ENCODE measurements around the gene DOCK2. TPM values are rescaled to one million over a fixed set of nuclear protein-coding genes. Genes with fewer than 3 reads are reported as not detected.

The DOCK2 gene
- total and polyA plus RNA-seq, 2 of the 8 experiments (the other 6 are each of a cell fraction or from before 2014, with no cell fraction given) = 3.9 to 5.7 TPM

- Histone ChIP-seq H3K18ac (ENCODE audit: extremely low read depth, low read length) (no peak overlapping the region), H2BK5ac (ENCODE audit: low read depth, low read length) (no peak overlapping the region), H4K20me1 (replicated peaks in 1 of 2; ENCODE audit: control insufficient read depth in 1 of 2, insufficient read depth in 2 of 2, low read length in 2 of 2) (no peaks in the 10 kb centered on the region), H3K27me3 (replicated peaks in 1 of 4; ENCODE audit: control insufficient read depth in 3 of 4, extremely low read depth in 1 of 4, insufficient read depth in 3 of 4, low read length in 3 of 4) (no peaks in the 10 kb centered on the region), H3K4me3 (ENCODE audit: extremely low read depth in 1 of 4, insufficient read depth in 2 of 4, low read depth in 3 of 4, low read length in 4 of 4) (no peak overlapping the region), H2BK15ac (ENCODE audit: low read length) (no peak overlapping the region), H3K79me1 (ENCODE audit: low read depth, low read length) (no peaks in the 10 kb centered on the region), H3K14ac (ENCODE audit: insufficient read length) (no peak overlapping the region), H3K4me1 (replicated peaks in 1 of 4; ENCODE audit: control insufficient read depth in 3 of 4, insufficient read depth in 4 of 4, low read length in 3 of 4) (peaks cover 0 to 2% (median 0%) of the 10 kb centered on the region in 4 experiments; a peak in 1 of 7 replicates), H3K9ac (replicated peaks in 1 of 4; ENCODE audit: extremely low read depth in 1 of 4, low read depth in 3 of 4, low read length in 3 of 4) (no peak overlapping the region), H2BK20ac (ENCODE audit: low read length) (no peak overlapping the region), H3K36me3 (ENCODE audit: control insufficient read depth in 2 of 4, insufficient read depth in 4 of 4, low read length in 3 of 4) (no peaks in the 10 kb centered on the region), H3K56ac (replicated peaks; ENCODE audit: insufficient read length, low read depth, low read length) (no peak overlapping the region), H4K8ac (ENCODE audit: extremely low read depth, insufficient read depth, low read length) (no peak overlapping the region), H3K27ac (ENCODE audit: low read depth, low read length) (no peak overlapping the region), H2BK120ac (replicated peaks; ENCODE audit: low read depth, low read length) (no peak overlapping the region), H3K4ac (replicated peaks; ENCODE audit: insufficient read length, low read depth, low read length) (no peak overlapping the region), H2AFZ (ENCODE audit: low read length) (no peak overlapping the region), H4K5ac (ENCODE audit: insufficient read length, low read depth, low read length) (no peak overlapping the region), H3K9me3 (ENCODE audit: insufficient read depth in 2 of 2, low read depth in 1 of 2, low read length in 1 of 2) (no peaks in the 10 kb centered on the region), H3K23ac (ENCODE audit: insufficient read length) (no peak overlapping the region), H2AK5ac (ENCODE audit: low read depth, low read length) (no peak overlapping the region), H4K91ac (replicated peaks; ENCODE audit: insufficient read length, low read length) (no peak overlapping the region), H3K4me2 (ENCODE audit: insufficient read depth in 1 of 2, low read depth in 2 of 2, low read length in 2 of 2) (no peak overlapping the region), H3K23me2 (ENCODE audit: low read depth, low read length) (no peaks in the 10 kb centered on the region), H3K79me2 (ENCODE audit: control insufficient read depth in 1 of 2, insufficient read depth in 2 of 2, low read length in 2 of 2) (no peaks in the 10 kb centered on the region), H2BK12ac (ENCODE audit: low read depth, low read length) (no peak overlapping the region)
- FAIRE-seq (no peak), DNase-seq (ENCODE audit: low read depth in 1 of 2, low spot score in 2 of 2) (no peak)
- 88% methylated on average over 2 of the region's 2 CpGs; no CpG with 5 or more reads in 1 of the 2 experiments for WGBS, 2 experiments (ENCODE audit: extremely low coverage in 1 of 2, insufficient coverage in 1 of 2, insufficient read length in 1 of 2, insufficient replicate concordance in 2 of 2, low coverage in 1 of 2, low lambda C conversion rate in 2 of 2, missing lambda C conversion rate in 1 of 2)
- ChIA-PET CTCF (ENCODE audit: partially characterized antibody) (interaction anchor here (0.8 kb wide), 1 partner anchor 200 kb away, joined by 3 read pairs; no protein-coding TSS in a partner anchor), POLR2A (ENCODE audit: partially characterized antibody) (no interaction called here)
- no peak for TF ChIP-seq CEBPB (IDR thresholded peaks at IDR 0.05; ENCODE audit: low read depth, low read length)
- no peak for TF ChIP-seq BACH1 (IDR thresholded peaks at IDR 0.05; ENCODE audit: low read length)
- TF ChIP-seq POLR2AphosphoS5 (IDR thresholded peaks at IDR 0.05; ENCODE audit: low read depth, low read length) = no peak
- TF ChIP-seq EZH2 (IDR thresholded peaks at IDR 0.05; ENCODE audit: low read depth, low read length, severe bottlenecking) = no peak
- no peak for TF ChIP-seq RNF2 (IDR thresholded peaks at IDR 0.05; ENCODE audit: borderline replicate concordance, low read depth, low read length, missing control alignments, poor library complexity, severe bottlenecking)
- TF ChIP-seq, protein P1, sequence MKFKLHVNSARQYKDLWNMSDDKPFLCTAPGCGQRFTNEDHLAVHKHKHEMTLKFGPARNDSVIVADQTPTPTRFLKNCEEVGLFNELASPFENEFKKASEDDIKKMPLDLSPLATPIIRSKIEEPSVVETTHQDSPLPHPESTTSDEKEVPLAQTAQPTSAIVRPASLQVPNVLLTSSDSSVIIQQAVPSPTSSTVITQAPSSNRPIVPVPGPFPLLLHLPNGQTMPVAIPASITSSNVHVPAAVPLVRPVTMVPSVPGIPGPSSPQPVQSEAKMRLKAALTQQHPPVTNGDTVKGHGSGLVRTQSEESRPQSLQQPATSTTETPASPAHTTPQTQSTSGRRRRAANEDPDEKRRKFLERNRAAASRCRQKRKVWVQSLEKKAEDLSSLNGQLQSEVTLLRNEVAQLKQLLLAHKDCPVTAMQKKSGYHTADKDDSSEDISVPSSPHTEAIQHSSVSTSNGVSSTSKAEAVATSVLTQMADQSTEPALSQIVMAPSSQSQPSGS (IDR thresholded peaks at IDR 0.05; ENCODE audit: low read length) = no peak
- no peak for TF ChIP-seq TEAD4 (IDR thresholded peaks at IDR 0.05; ENCODE audit: low read depth, low read length)
- no peak for TF ChIP-seq BCL11A (IDR thresholded peaks at IDR 0.05; ENCODE audit: low read depth in 2 of 2, low read length in 2 of 2)
- no peak for TF ChIP-seq E2F6 (IDR thresholded peaks at IDR 0.05)
- no peak for TF ChIP-seq CHD2 (IDR thresholded peaks at IDR 0.05; ENCODE audit: low read length)
Observed at GRCh38 chr5:169901896-169902295, 264.8 kb downstream of the DOCK2 start.
